NCI-H510A treated with DMSO at 0.1 percent for 48 hours (cell line): ENCODE results near the gene COX5B.
"Not testable (repeated sequence)": the region's sequence is repeated elsewhere in the genome, so short reads cannot be mapped to it uniquely, and the experiment has no call there.

Experiments used
- DNase-seq: peaks from one replicate; lab custom pipeline; 2025; lab: John Stamatoyannopoulos, UW

Gene COX5B

GRCh38 chr2:97673182-97673914 is 27.5 kb downstream of the COX5B start:
- no peak for DNase-seq

DNA sequence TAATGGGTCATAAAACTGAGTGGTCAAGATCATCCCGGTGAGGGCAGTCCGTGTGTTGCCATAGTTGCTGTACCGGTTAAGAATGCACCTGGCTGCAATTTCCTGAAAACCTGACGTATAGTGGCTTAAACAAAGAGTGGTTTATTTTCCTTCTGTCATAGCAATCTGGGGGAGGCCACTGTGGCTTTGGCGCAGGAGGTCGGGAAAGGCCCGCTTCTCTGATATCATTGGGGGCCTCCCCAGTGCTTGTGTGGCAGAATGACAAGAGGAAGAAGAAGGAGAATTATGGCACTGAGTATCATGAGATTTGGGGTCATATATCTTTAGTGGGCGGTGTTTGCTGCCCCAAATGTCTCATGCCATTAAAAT is 28.0 kb downstream of the COX5B start:
- no peak for DNase-seq

GRCh38 chr2:97675430-97676113 is 29.7 kb downstream of the COX5B start:
- no peak for DNase-seq

DNA sequence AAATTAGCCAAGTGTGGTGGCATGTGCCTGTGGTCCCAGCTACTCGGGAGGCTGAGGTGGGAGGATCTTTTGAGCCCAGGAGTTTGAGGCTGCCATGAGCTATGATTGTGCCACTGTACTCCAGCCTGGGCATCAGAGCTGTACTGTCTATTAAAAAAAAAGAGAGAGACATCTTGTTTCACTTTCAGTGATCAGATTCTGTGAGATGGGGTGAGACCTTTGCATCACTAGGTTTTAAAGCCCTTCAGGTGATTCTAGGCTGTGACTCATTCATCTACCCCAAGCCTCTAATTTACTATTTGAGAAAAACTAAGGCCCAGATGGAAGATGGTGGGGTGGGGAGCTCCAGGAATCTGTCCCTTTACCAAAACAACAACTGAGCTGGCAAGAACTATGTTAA is 30.8 kb downstream of the COX5B start:
- DNase-seq, result no peak

DNA sequence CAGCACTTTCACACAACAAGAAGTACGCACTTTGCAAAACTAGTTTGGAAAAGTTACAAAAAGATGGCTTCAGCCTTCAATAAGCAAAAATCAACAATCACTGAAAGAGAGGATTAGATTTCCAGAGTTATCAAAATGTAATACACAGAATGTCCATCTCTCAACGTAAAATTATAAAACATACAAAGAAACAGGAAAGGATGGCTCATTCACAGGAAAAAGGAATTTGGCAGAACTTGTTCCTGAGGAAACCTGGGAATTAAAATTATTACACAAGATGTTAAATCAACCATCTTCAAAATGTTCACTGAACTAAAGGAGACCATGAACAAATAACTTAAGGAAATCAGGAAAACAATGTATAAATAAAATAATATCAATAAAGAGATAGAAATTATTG is 31.6 kb downstream of the COX5B start:
- DNase-seq, result no peak

GRCh38 chr2:97678298-97678697 is 32.4 kb downstream of the COX5B start:
- DNase-seq, result no peak

DNA sequence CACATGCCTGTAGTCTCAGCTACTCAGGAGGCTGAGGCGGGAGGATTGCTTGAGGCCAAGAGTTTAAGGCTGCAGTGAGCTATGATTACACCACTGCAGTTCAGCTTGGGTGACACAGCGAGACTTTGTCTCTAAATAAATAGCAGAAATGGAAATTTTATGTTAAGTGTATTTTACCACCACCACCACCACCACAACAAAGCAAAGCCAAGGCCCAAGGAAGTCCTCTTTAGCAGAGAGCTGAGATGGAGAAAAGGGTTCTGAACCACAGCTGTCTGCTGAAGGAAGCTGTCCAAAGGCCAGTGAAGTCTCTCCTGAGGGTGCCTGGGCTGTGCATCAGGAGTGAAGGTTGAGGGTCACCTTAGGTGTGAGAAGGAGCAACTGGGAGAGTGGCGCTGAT is 41.4 kb downstream of the COX5B start:
- not testable (repeated sequence) for DNase-seq

DNA sequence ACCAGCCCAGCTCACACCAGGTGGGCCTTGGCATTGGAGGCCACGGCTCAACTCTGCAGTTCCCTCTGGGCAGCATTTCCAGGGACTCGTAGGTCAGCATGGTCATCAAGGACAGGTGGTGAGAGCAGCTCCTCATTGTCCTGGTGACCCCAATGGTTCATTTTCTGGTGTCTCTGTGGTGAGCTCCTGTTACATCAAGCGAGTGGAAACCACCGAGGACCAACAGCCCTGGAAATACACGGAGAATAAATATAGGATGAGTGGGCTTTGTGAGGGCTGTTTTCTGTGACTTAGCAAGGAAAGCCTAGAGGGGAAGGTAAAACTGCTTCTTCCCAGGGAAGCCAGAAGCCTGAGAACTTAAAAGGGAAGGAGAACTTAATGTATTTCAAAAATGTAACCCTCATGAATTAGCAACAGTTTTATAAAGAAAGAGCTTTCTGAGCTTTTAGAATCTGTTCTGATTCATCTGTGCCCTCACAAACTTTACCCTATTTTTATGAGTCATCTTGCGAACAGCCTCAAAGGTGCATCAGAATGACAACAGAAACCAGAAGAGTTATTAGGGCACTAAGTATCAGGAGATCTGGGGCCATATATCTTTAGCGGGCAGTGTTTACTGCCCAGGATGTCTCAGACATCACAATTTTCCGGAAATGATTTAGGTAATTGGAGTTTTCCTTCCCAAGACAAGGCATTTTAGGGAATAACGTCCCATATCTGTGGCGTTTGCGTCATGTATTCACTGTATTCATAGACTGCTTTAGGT is 42.4 kb downstream of the COX5B start:
- no peak for DNase-seq

- no peak for DNase-seq
Observed at GRCh38 chr2:97691166-97691565, 45.3 kb downstream of the COX5B start.

DNA sequence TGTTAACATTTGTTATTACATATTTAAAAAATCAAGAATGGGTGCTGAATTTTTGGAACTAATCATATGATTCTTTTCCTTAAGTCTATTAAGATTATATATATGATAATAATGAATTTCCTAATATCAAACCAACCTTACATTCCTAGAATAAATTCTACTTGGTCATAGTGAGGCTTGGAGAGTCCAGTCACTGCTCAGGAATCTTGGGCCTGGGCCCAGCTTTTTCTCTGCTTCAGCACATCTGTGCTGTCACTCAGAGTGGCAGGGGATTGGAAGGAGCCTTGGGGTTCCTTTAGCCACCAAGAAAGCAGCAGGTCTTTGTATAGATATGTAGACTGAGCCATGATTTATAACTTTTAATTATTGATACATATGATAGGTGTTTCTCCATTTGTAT is 47.6 kb downstream of the COX5B start:
- DNase-seq, result no peak

DNA sequence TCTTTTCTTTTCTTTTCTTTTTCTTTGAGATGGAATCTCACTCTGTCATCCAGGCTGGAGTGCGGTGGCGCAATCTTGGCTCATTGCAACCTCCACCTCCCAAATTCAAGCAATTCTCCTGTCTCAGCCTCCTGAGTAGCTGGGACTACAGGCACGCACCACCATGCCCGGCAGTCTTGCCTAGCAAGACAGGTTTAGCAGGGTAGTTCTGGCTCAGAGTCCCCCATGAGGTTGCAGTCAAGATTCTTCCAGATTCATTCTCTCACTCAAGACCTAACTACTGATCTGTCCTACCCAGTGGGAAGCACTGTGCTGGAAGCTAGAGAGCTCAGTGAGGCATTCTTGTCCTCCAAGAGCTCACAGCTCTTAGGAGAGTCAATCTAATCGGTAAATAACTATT is 49.9 kb downstream of the COX5B start:
- no peak for DNase-seq

DNA sequence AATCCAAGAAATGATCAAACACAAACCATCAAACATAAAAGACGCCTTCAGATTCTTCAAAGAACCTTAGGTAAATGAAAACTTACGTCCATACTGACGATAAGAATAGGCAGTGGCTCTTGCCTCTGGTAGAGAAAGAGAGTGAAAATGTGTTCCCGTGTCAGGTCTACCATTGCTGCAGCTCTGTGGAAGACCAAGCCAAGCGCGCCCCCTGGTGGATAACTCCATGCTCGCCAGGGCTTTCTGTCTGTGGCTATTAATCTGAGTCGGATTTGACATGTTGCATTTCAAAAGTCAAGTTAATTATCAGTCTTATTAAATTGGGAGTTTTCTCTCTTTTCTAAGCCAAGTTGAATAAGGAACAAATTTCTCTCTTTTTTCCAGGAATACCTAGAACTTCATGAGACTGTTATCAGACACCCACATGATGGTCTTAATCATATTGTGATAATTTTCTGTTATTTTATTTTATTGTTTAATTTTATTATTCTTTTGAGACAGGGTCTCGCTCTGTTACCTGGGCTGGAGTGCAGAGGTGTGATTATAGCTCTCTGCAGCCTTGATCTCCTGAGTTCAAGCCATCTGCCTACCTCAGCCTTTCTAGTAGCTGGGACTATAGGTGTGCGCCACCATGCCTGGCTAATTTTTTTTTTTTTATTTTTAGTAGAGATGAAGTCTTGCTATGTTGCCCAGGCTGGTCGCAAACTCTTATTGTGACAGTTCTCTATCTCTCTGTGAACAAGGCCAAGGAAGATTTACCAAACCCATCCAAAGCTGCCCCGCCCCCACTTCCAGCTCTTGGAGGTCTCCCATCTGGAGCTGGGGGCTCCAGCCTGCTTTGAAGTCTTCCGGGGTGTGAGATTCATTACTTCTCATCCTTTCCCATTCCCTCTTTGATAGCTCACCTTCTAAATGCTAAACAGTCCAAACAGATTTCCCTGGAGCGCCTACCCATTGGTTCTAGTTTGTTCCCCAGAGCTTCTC is 51.7 kb downstream of the COX5B start:
- peak; percentile 37 for DNase-seq
